Naive thymus-derived CD4-positive, alpha-beta T cell (primary cell): ENCODE measurements around the gene COLEC11. TPM values are rescaled to one million over a fixed set of nuclear protein-coding genes. Genes with fewer than 3 reads are reported as not detected.
"Not testable (repeated sequence)": the region's sequence is repeated elsewhere in the genome, so short reads cannot be mapped to it uniquely, and the experiment has no call there.

Experiments
- ATAC-seq: fragments of 150-1000 bp; cut with Tn5 transposase; 2 replicates; pipeline ENCODE4 v1.10.0; 2021; ENCODE audit warnings: mild to moderate bottlenecking, moderate library complexity
- CTCF ChIA-PET: fragments of 350-600 bp; sonication (Branson Sonifier 250); formaldehyde crosslinking; loops from one replicate; lab custom pipeline; 2021; ENCODE audit warnings: antibody characterized with exemption; lab: Charles Lee
- POLR2A ChIA-PET: fragments of 350-600 bp; sonication (Branson Sonifier 250); formaldehyde crosslinking; loops from one replicate; lab custom pipeline; 2021; ENCODE audit warnings: antibody characterized with exemption, inconsistent platforms; lab: Charles Lee
- DNase-seq, 9 donors: peaks; one replicate each; pipeline versions ENCODE4 v3.0.0 to v3.0.0-alpha.2; 2020 to 2022; ENCODE audit warnings: mixed read lengths in 1 of 9
- H3K27ac ChIP-seq: one replicate; pipeline ENCODE4 v1.7.0; 2013; ENCODE audit warnings: mild to moderate bottlenecking, low read depth, low read length, moderate library complexity
- H3K27me3 ChIP-seq, 2 donors: one replicate each; pipeline ENCODE4 v1.7.0; 2013; ENCODE audit warnings: low read length in 2 of 2, mild to moderate bottlenecking in 2 of 2, moderate library complexity in 2 of 2; ENCODE audit not compliant: control insufficient read depth in 2 of 2, insufficient read depth in 2 of 2
- H3K36me3 ChIP-seq, 3 experiments: 1 replicate in 2 of 3; 2 replicates in 1 of 3; pipeline ENCODE4 v1.7.0; 2013; ENCODE audit warnings: low read length in 3 of 3, mild to moderate bottlenecking in 3 of 3, moderate library complexity in 1 of 3; ENCODE audit not compliant: insufficient read depth in 3 of 3, control insufficient read depth in 2 of 3
- H3K4me1 ChIP-seq, 2 donors: one replicate each; pipeline ENCODE4 v1.7.0; 2013; ENCODE audit warnings: low read length in 2 of 2, mild to moderate bottlenecking in 2 of 2, moderate library complexity in 1 of 2; ENCODE audit not compliant: control insufficient read depth in 2 of 2, insufficient read depth in 2 of 2
- H3K4me3 ChIP-seq: 2 replicates; pipeline ENCODE4 v1.7.0; 2013; ENCODE audit warnings: mild to moderate bottlenecking, low read length
- H3K9me3 ChIP-seq, 3 experiments: 1 replicate in 2 of 3; 2 replicates in 1 of 3; pipeline ENCODE4 v1.7.0; 2013; ENCODE audit warnings: low read length in 3 of 3; ENCODE audit not compliant: control insufficient read depth in 2 of 3
- H3K27ac Mint-ChIP-seq, 9 donors: one replicate each; pipeline ENCODE4 v1.8.0; 2020 to 2022; ENCODE audit warnings: mixed read lengths in 9 of 9, mild to moderate bottlenecking in 8 of 9, moderate library complexity in 5 of 9, inconsistent platforms in 2 of 9
- H3K27me3 Mint-ChIP-seq, 5 donors: one replicate each; pipeline ENCODE4 v1.8.0; 2021 to 2022; ENCODE audit warnings: mixed read lengths in 5 of 5, mild to moderate bottlenecking in 1 of 5
- H3K36me3 Mint-ChIP-seq, 5 donors: one replicate each; pipeline ENCODE4 v1.8.0; 2020 to 2022; ENCODE audit warnings: mixed read lengths in 5 of 5, mild to moderate bottlenecking in 3 of 5, inconsistent platforms in 1 of 5
- H3K4me1 Mint-ChIP-seq, 7 donors: one replicate each; pipeline ENCODE4 v1.8.0; 2020 to 2022; ENCODE audit warnings: mixed read lengths in 7 of 7, mild to moderate bottlenecking in 3 of 7, inconsistent platforms in 1 of 7
- H3K4me3 Mint-ChIP-seq, 10 donors: one replicate each; pipeline ENCODE4 v1.8.0; 2020 to 2022; ENCODE audit warnings: mild to moderate bottlenecking in 10 of 10, mixed read lengths in 10 of 10, moderate library complexity in 6 of 10, inconsistent platforms in 2 of 10
- H3K9me3 Mint-ChIP-seq, 11 donors: one replicate each; pipeline ENCODE4 v1.8.0; 2020 to 2022; ENCODE audit warnings: mixed read lengths in 11 of 11, mild to moderate bottlenecking in 4 of 11, inconsistent platforms in 1 of 11, moderate library complexity in 1 of 11
- intact Hi-C, 2 donors: fragments of 100-400 bp; cut with micrococcal nuclease; formaldehyde crosslinking; loops; one replicate each; pipeline ENCODE4 v1.15.1; 2023
- polyA plus RNA-seq, 2 donors: library from polyadenylated mRNA; unstranded; fragments of 300-500 nt; fragmentation: Illumina TruSeq; gene quantifications; one replicate each; pipeline ENCODE4 v1.2.3, GENCODE V29; 2021
- total RNA-seq, 6 experiments: library from RNA in 5 of 6; stranded (reverse) in 5 of 6; gene quantifications; 1 replicate in 5 of 6; 2 replicates in 1 of 6; pipeline ENCODE4 v1.2.3 and lab custom pipeline; 2021 to 2026

Gene COLEC11
- total and polyA plus RNA-seq, 7 experiments from 2014 or later: 0.46 to 0.48 TPM; not detected in 5

DNA sequence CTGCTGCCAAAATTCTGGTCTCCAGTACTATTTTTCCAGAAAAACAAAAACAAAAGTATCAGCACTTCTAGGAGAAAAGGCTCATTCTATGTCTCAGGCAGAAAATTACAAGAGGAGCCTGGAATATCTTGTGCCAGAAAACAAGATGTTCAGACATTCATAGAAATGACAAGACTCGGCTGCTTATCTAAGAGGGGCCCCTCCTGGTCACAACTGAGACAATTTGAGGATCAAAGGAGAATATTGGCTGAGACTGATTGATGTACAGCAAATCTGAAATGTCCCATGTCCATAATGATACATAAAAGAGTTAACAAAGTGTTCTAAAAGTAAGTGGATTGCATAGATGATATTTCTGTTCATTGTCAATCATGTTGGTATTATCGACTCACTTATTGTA is 22.3 kb upstream of the COLEC11 start:
- ATAC-seq: no peak
- Mint-ChIP-seq H3K36me3 (peaks cover 6 to 18% (median 14%) of the 10 kb centered on the region in 5 donors), H3K9me3 (peaks cover 0 to 4% (median 0%) of the 10 kb centered on the region in 11 donors), H3K4me3 (no peak overlapping the region), H3K4me1 (peaks cover 16 to 29% (median 20%) of the 10 kb centered on the region in 7 donors), H3K27me3 (no peaks in the 10 kb centered on the region), H3K27ac (no peak overlapping the region)
- POLR2A ChIA-PET: interaction anchor here (1.6 to 4.2 kb wide), 2 partner anchors 14 to 194 kb away, joined by 5 to 55 read pairs; partner anchors contain the start of gene RNASEH1
- no peaks in the 10 kb centered on the region for H3K27me3 ChIP-seq
- DNase-seq: no peak
- intact Hi-C loops: no loop called here
- no peak overlapping the region for H3K4me3 ChIP-seq
- H3K4me1 ChIP-seq: peaks cover 14 to 18% of the 10 kb centered on the region in 2 donors
- H3K9me3 ChIP-seq: no peaks in the 10 kb centered on the region
- H3K36me3 ChIP-seq: peaks cover 0 to 16% (median 0%) of the 10 kb centered on the region in 3 experiments
- CTCF ChIA-PET: interaction anchor here (0.8 kb wide), 1 partner anchor 74 kb away, joined by 3 read pairs; no protein-coding TSS in a partner anchor
- no peak overlapping the region for H3K27ac ChIP-seq

DNA sequence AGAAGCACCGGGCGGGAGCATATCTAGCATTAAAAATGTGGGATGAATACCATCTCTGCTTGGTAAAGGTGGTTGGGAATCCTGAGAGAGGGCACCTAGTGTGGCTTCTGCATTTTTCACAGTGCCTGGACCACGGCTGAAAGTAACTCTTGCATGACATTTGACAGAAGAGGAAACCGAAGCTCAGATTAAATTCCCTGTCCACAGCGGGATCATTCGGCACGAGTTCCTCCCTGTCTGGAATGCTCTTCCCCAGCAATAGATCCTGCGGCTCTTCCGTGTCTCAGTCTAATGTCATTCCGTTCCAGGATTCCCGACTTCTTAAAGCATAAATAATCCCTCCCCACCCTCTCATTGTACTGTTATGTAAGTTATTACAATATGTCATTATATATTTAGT is 20.8 kb upstream of the COLEC11 start:
- Mint-ChIP-seq H3K4me1 (peaks cover 21 to 42% (median 33%) of the 10 kb centered on the region in 7 donors), H3K4me3 (peak overlapping the region; percentile 41 to 90 (median 88)), H3K27me3 (no peaks in the 10 kb centered on the region), H3K9me3 (peaks cover 0 to 4% (median 0%) of the 10 kb centered on the region in 11 donors), H3K27ac (peak overlapping the region in 4 of 9 donors; percentile 38 to 96 (median 83)), H3K36me3 (peaks cover 6 to 31% (median 25%) of the 10 kb centered on the region in 5 donors)
- H3K4me3 ChIP-seq: peak overlapping the region; percentile 76
- intact Hi-C loops: no loop called here
- ATAC-seq (no peak), DNase-seq (no peak)
- no peaks in the 10 kb centered on the region for H3K9me3 ChIP-seq
- H3K27me3 ChIP-seq: no peaks in the 10 kb centered on the region
- CTCF ChIA-PET: interaction anchor here (0.6 kb wide), 1 partner anchor 26 kb away, joined by 3 read pairs; no protein-coding TSS in a partner anchor
- no peak overlapping the region for H3K27ac ChIP-seq
- peaks cover under 1 to 30% (median 6%) of the 10 kb centered on the region in 3 experiments for H3K36me3 ChIP-seq
- POLR2A ChIA-PET: interaction anchor here (0.6 to 4.2 kb wide), 5 partner anchors 10 to 196 kb away, joined by 3 to 55 read pairs (median 5); partner anchors contain the start of gene RNASEH1
- peaks cover 14 to 25% of the 10 kb centered on the region in 2 donors for H3K4me1 ChIP-seq

DNA sequence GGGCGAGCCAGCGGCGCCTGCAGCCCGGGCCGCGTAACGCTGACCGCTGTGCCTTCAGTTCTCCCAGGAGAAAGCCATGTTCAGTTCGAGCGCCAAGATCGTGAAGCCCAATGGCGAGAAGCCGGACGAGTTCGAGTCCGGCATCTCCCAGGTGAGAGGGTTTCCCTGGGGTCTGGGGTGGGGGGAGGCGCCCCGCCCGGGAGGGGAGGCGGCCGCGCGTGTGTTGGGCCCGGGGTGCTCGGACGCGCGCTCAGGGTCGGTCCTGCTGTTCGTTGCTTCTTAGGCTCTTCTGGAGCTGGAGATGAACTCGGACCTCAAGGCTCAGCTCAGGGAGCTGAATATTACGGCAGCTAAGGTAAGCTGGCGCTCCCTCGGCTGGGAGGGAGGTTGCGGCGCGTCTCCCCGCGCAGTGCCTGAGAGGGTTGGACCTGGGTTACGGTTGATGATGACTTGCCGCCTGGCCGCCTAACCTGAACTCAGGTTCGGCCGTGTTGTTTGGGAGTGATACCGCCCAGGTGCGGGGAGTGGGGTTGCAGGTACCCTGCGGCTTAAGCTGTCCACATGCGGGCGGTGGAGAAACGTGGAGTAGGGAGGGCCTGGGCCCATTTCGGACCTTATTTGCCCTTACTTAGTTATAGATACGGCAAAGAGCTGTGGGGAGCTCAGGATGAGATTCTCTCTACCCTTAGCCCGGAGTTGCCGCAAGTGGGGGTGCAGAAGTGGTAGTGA is 19.2 kb upstream of the COLEC11 start:
- Histone ChIP-seq H3K36me3 (peaks cover 11 to 45% (median 17%) of the 10 kb centered on the region in 3 experiments), H3K27me3 (no peaks in the 10 kb centered on the region), H3K4me1 (peaks cover 14 to 25% of the 10 kb centered on the region in 2 donors), H3K4me3 (peak overlapping the region; percentile 76), H3K27ac (peak overlapping the region; percentile 87), H3K9me3 (no peaks in the 10 kb centered on the region)
- H3K4me1 Mint-ChIP-seq: peaks cover 25 to 52% (median 42%) of the 10 kb centered on the region in 7 donors
- peak overlapping the region; percentile 84 to 97 (median 92) for H3K27ac Mint-ChIP-seq
- no peaks in the 10 kb centered on the region for H3K27me3 Mint-ChIP-seq
- H3K4me3 Mint-ChIP-seq: peak overlapping the region; percentile 77 to 96 (median 90)
- peaks cover 6 to 41% (median 35%) of the 10 kb centered on the region in 5 donors for H3K36me3 Mint-ChIP-seq
- POLR2A ChIA-PET: interaction anchor here (0.6 to 4.2 kb wide), 8 partner anchors 9 to 198 kb away, joined by 3 to 55 read pairs (median 4); partner anchors contain the start of genes ADI1, EIPR1 and RNASEH1
- ATAC-seq (peak; percentile 41), DNase-seq (peak in 7 of 9 donors; percentile 24 to 52 (median 33))
- peaks cover 0 to 4% (median 0%) of the 10 kb centered on the region in 11 donors for H3K9me3 Mint-ChIP-seq
- intact Hi-C loops: loop anchor here (1.0 to 5.0 kb wide), 8 partner anchors 17 to 963 kb away; partner anchors contain the start of genes ADI1 (in 2 of the 2), EIPR1 (in 2 of the 2) and RNASEH1 (in 2 of the 2)
- CTCF ChIA-PET: no interaction called here

DNA sequence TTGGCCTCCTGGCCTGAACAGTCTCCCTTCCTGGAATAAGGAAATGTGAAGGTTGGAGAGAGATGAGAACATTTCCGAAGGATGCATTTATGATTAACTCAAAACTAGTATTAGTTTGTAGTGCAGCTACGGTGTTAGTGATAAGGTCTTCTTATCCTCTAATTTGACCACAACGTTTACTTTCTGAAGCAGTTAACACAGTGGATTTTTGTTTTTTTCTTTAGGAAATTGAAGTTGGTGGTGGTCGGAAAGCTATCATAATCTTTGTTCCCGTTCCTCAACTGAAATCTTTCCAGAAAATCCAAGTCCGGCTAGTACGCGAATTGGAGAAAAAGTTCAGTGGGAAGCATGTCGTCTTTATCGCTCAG is 18.7 kb upstream of the COLEC11 start:
- H3K27me3 ChIP-seq, H3K9me3 Mint-ChIP-seq, CTCF ChIA-PET, H3K9me3 ChIP-seq, H3K27me3 Mint-ChIP-seq, DNase-seq, ATAC-seq: not testable (repeated sequence)
- Mint-ChIP-seq H3K4me1 (peaks cover 25 to 53% (median 42%) of the 10 kb centered on the region in 7 donors), H3K36me3 (peaks cover 6 to 45% (median 38%) of the 10 kb centered on the region in 5 donors), H3K27ac (peak overlapping the region; percentile 84 to 97 (median 92)), H3K4me3 (peak overlapping the region; percentile 77 to 96 (median 90))
- POLR2A ChIA-PET: interaction anchor here (0.6 to 4.2 kb wide), 8 partner anchors 8 to 198 kb away, joined by 3 to 55 read pairs (median 4); partner anchors contain the start of genes ADI1, EIPR1 and RNASEH1
- intact Hi-C loops: loop anchor here in 1 of 2 donors (5.0 kb wide), 1 partner anchor 964 kb away; no protein-coding TSS in a partner anchor
- H3K4me1 ChIP-seq: peaks cover 14 to 25% of the 10 kb centered on the region in 2 donors
- peak overlapping the region; percentile 87 for H3K27ac ChIP-seq
- peak overlapping the region; percentile 76 for H3K4me3 ChIP-seq
- peaks cover 11 to 50% (median 17%) of the 10 kb centered on the region in 3 experiments for H3K36me3 ChIP-seq

DNA sequence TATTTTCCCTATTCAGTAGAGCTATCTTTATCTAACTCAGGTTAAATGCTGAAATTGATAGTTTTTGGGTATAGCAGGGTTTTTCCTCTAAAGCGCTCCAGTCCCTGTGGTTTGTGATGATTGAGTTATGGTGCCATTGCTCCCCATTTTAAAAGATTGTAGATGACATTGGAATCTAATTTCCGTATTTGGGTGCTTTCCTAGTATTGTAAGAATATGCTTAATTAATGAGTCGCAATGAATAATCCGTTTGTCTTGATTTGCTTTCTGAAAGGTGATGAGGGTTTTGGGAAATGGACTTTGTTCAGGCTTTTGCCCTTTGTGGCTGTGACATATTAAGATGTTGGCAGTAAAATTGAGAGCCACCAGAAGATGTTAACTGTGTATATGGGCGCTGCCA is 15.9 kb upstream of the COLEC11 start:
- ChIA-PET POLR2A (interaction anchor here (1.1 to 1.6 kb wide), 4 partner anchors 20 to 146 kb away, joined by 3 to 6 read pairs (median 4); partner anchors contain the start of genes ADI1 and RNASEH1), CTCF (no interaction called here)
- ATAC-seq (no peak), DNase-seq (no peak)
- H3K27ac ChIP-seq: peak overlapping the region; percentile 1
- peaks cover 15 to 59% (median 24%) of the 10 kb centered on the region in 3 experiments for H3K36me3 ChIP-seq
- no peak overlapping the region for H3K4me3 ChIP-seq
- Mint-ChIP-seq H3K4me3 (peak overlapping the region in 2 of 10 donors; percentile 0 to 16), H3K27me3 (no peaks in the 10 kb centered on the region), H3K36me3 (peaks cover 6 to 50% (median 43%) of the 10 kb centered on the region in 5 donors), H3K27ac (peak overlapping the region in 4 of 9 donors; percentile 6 to 74 (median 51)), H3K4me1 (peaks cover 25 to 52% (median 42%) of the 10 kb centered on the region in 7 donors), H3K9me3 (peaks cover 0 to 4% (median 0%) of the 10 kb centered on the region in 11 donors)
- no peaks in the 10 kb centered on the region for H3K9me3 ChIP-seq
- peaks cover 14 to 25% of the 10 kb centered on the region in 2 donors for H3K4me1 ChIP-seq
- H3K27me3 ChIP-seq: no peaks in the 10 kb centered on the region
- intact Hi-C loops: loop anchor here in 1 of 2 donors (5.0 kb wide), 1 partner anchor 967 kb away; no protein-coding TSS in a partner anchor

DNA sequence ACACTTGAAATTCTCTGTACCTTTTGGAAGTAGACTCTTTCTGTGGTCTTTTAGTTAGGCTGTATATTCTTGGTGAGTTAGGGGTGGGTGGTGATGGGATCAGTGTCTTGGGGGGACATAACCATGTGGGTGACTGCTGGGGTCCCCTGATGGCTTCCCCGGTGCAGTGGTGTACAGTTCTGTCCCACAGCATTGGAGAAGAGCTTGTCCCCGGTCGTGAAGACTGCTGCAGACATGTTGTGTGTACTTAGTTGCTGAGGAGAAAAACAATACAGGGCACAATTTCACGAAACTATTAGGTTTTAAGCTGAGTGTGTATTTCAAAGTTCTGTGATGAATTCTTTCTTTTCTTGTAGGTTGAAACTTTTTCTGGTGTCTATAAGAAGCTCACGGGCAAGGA is 14.5 kb upstream of the COLEC11 start:
- intact Hi-C loops: no loop called here
- H3K9me3 ChIP-seq: no peaks in the 10 kb centered on the region
- ATAC-seq: no peak
- H3K27ac Mint-ChIP-seq: peak overlapping the region in 2 of 9 donors; percentile 37 to 74
- no peaks in the 10 kb centered on the region for H3K27me3 ChIP-seq
- H3K36me3 ChIP-seq: peaks cover 21 to 59% (median 24%) of the 10 kb centered on the region in 3 experiments
- no peaks in the 10 kb centered on the region for H3K9me3 Mint-ChIP-seq
- CTCF ChIA-PET: interaction anchor here (0.9 kb wide), 1 partner anchor 72 kb away, joined by 3 read pairs; no protein-coding TSS in a partner anchor
- no peak overlapping the region for H3K4me3 Mint-ChIP-seq
- peaks cover 25 to 46% (median 39%) of the 10 kb centered on the region in 7 donors for H3K4me1 Mint-ChIP-seq
- DNase-seq: no peak
- H3K4me1 ChIP-seq: peaks cover 14 to 19% of the 10 kb centered on the region in 2 donors
- H3K4me3 ChIP-seq: no peak overlapping the region
- no peaks in the 10 kb centered on the region for H3K27me3 Mint-ChIP-seq
- H3K27ac ChIP-seq: no peak overlapping the region
- peaks cover 6 to 54% (median 40%) of the 10 kb centered on the region in 5 donors for H3K36me3 Mint-ChIP-seq
- POLR2A ChIA-PET: interaction anchor here (0.6 to 1.6 kb wide), 3 partner anchors 22 to 203 kb away, joined by 3 to 6 read pairs (median 3); partner anchors contain the start of genes EIPR1 and RNASEH1
